ENCODE results near the gene IMPA2. TPM values are rescaled to one million over a fixed set of nuclear protein-coding genes. Genes with fewer than 3 reads are reported as not detected.
"Not testable (repeated sequence)": the region's sequence is repeated elsewhere in the genome, so short reads cannot be mapped to it uniquely, and the experiment has no call there.

Gene IMPA2
- total RNA-seq, 3 donors from 2014 or later (not counting 1 experiment from before 2014, with no cell fraction given), result 2.7 to 6.6 (median 3.6) TPM

DNA sequence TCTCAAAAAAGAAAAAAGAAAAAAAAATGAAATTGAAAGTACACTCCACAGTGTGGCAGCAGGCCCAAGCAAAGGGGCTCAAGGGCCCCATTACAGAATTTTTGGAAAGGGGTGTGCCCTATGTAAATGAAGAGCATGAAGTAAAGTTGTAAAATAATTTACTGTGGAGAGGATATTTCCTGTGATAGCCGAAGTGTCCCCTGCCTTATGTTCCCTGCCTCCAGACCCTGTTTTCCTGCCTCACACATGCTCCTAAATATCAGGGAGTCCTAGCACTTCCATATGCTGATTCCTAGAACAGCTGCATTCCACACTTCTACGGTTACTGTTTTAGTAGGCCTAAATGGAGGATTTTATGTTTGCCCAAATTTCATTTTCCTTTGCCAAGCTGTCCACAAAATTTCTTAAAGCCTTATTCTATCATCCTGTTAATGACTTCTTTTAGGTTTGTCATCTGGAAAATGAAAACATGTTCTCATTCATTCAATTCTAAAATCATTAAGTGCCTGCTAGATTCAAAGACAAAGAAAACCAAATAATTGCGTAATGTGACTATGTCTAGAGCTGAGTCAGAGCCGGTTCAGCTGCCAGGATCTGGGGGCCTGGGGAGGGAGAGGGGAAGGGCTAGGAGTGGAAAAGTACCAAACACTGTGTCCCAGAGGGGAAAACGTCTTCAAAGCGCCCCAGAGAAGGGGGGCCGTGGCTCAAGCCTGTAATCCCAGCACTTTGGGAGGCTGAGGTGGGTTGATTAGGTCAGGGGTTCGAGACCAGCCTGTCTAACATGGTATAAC, 25.9 kb upstream of the IMPA2 start:
- no peak for ATAC-seq
- no peaks in the 10 kb centered on the region for H3K27me3 Mint-ChIP-seq (ENCODE audit: low read depth in 2 of 2)
- TF ChIP-seq, protein P1, sequence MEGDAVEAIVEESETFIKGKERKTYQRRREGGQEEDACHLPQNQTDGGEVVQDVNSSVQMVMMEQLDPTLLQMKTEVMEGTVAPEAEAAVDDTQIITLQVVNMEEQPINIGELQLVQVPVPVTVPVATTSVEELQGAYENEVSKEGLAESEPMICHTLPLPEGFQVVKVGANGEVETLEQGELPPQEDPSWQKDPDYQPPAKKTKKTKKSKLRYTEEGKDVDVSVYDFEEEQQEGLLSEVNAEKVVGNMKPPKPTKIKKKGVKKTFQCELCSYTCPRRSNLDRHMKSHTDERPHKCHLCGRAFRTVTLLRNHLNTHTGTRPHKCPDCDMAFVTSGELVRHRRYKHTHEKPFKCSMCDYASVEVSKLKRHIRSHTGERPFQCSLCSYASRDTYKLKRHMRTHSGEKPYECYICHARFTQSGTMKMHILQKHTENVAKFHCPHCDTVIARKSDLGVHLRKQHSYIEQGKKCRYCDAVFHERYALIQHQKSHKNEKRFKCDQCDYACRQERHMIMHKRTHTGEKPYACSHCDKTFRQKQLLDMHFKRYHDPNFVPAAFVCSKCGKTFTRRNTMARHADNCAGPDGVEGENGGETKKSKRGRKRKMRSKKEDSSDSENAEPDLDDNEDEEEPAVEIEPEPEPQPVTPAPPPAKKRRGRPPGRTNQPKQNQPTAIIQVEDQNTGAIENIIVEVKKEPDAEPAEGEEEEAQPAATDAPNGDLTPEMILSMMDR (IDR thresholded peaks at IDR 0.05), result no peak
- 64% methylated on average over 6 of the region's 8 CpGs for WGBS (ENCODE audit: insufficient coverage)
- H3K9me3 Mint-ChIP-seq, result peaks cover 0 to 2% of the 10 kb centered on the region in 2 donors
- Histone ChIP-seq H3K4me3 (ENCODE audit: low read length) (no peak overlapping the region), H3K27ac (ENCODE audit: low read length) (no peak overlapping the region), H3K27me3 (ENCODE audit: control insufficient read depth, insufficient read depth, low read length) (no peaks in the 10 kb centered on the region), H3K4me1 (ENCODE audit: control insufficient read depth, insufficient read depth, low read length) (no peaks in the 10 kb centered on the region), H3K36me3 (ENCODE audit: control insufficient read depth, insufficient read depth, low read length) (no peaks in the 10 kb centered on the region), H3K9me3 (ENCODE audit: control insufficient read depth, insufficient read depth, low read length) (peaks cover 3% of the 10 kb centered on the region)
- H3K4me3 Mint-ChIP-seq, result no peak overlapping the region
- DNase-seq, result no peak
- H3K27ac Mint-ChIP-seq, result no peak overlapping the region
- peaks cover 11% of the 10 kb centered on the region for H3K36me3 Mint-ChIP-seq
- intact Hi-C loops (cut with micrococcal nuclease), result no loop called here
- no peaks in the 10 kb centered on the region for H3K4me1 Mint-ChIP-seq

DNA sequence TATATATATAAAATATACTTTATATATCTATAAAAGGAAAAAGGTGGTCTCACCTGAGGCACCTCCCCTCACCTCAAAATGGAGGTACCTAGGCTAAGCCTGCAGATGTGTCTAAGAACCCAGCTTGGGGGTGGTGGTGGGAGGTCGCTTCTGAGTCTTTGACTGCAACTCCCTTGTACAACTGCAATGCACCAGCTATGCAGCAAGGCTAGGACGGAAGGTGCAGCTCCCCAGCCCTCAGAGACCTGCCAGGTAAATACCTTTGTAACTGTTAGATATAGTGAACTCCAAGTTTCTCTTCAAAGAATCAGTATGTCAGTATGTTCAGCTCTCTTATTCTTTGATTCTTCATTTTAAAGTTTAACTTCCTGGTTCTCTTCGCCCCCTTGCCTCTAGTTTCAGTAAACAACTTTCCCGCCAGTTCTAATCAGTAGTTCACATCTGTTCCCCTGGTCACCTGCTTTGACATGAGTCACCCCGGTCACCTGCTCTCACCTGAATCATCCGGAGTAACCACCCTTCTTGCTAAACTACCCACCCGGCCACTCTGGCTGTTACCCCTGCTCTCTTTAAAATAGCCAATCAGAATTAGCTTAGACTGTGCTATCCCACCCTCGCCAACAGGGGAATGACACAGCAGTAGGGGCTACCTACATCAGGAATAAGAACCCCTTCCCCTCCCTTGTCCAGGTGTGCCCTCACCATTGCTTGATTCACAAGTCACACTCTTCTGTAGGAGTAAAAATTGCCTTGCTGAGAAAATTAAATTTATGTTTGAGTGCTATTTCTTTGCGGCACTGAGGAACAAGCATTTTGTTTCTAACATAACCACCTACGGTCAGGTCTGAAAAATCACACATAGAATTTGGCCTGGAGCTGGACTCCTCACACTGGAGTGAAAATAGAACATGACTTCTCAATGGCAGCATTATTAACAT, 24.7 kb upstream of the IMPA2 start:
- Histone ChIP-seq H3K36me3 (ENCODE audit: control insufficient read depth, insufficient read depth, low read length) (no peaks in the 10 kb centered on the region), H3K27ac (ENCODE audit: low read length) (no peak overlapping the region), H3K27me3 (ENCODE audit: control insufficient read depth, insufficient read depth, low read length) (no peaks in the 10 kb centered on the region), H3K9me3 (ENCODE audit: control insufficient read depth, insufficient read depth, low read length) (peaks cover 3% of the 10 kb centered on the region), H3K4me1 (ENCODE audit: control insufficient read depth, insufficient read depth, low read length) (no peaks in the 10 kb centered on the region), H3K4me3 (ENCODE audit: low read length) (no peak overlapping the region)
- 98% methylated on average over 10 of the region's 10 CpGs for WGBS (ENCODE audit: insufficient coverage)
- Mint-ChIP-seq H3K9me3 (peaks cover 0 to 2% of the 10 kb centered on the region in 2 donors), H3K27me3 (ENCODE audit: low read depth in 2 of 2) (peaks cover 0 to 2% of the 10 kb centered on the region in 2 donors), H3K4me3 (no peak overlapping the region), H3K36me3 (peaks cover 11% of the 10 kb centered on the region), H3K27ac (no peak overlapping the region), H3K4me1 (no peaks in the 10 kb centered on the region)
- ATAC-seq, result no peak
- intact Hi-C loops (cut with micrococcal nuclease), result no loop called here
- DNase-seq, result no peak
- TF ChIP-seq, protein P1 (IDR thresholded peaks at IDR 0.05), result no peak

DNA sequence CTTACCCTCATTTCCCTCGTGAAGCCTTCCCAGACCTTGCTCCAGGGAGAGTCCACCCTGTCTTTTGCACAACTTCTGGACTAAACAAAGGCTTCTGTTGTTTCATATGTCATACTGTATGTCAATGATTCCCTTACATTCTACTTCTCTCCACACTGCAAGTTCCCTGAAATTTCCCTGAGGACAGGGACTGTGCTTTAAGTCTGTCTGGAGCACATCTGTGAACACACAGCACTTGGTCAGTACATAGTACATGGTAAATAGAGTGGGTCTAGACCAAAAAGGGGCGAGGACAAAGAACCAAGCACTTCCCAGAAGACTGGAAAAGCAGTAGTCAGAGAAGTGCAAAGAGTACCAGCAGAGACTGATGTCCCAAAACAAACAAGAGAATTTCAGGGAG, 23.7 kb upstream of the IMPA2 start:
- no peak for DNase-seq
- WGBS (ENCODE audit: insufficient coverage), result 76% methylated on average over 2 of the region's 2 CpGs
- peaks cover 0 to 2% of the 10 kb centered on the region in 2 donors for H3K27me3 Mint-ChIP-seq (ENCODE audit: low read depth in 2 of 2)
- TF ChIP-seq, protein P1 (IDR thresholded peaks at IDR 0.05), result no peak
- no peak for ATAC-seq
- no peak overlapping the region for H3K4me3 ChIP-seq (ENCODE audit: low read length)
- H3K9me3 Mint-ChIP-seq, result peaks cover 0 to 2% of the 10 kb centered on the region in 2 donors
- no peak overlapping the region for H3K27ac ChIP-seq (ENCODE audit: low read length)
- no peaks in the 10 kb centered on the region for H3K4me1 ChIP-seq (ENCODE audit: control insufficient read depth, insufficient read depth, low read length)
- H3K36me3 Mint-ChIP-seq, result peaks cover 11% of the 10 kb centered on the region
- H3K4me1 Mint-ChIP-seq, result no peaks in the 10 kb centered on the region
- H3K27ac Mint-ChIP-seq, result no peak overlapping the region
- no peak overlapping the region for H3K4me3 Mint-ChIP-seq
- peaks cover 3% of the 10 kb centered on the region for H3K9me3 ChIP-seq (ENCODE audit: control insufficient read depth, insufficient read depth, low read length)
- H3K36me3 ChIP-seq (ENCODE audit: control insufficient read depth, insufficient read depth, low read length), result no peaks in the 10 kb centered on the region
- H3K27me3 ChIP-seq (ENCODE audit: control insufficient read depth, insufficient read depth, low read length), result no peaks in the 10 kb centered on the region
- intact Hi-C loops (cut with micrococcal nuclease), result no loop called here

DNA sequence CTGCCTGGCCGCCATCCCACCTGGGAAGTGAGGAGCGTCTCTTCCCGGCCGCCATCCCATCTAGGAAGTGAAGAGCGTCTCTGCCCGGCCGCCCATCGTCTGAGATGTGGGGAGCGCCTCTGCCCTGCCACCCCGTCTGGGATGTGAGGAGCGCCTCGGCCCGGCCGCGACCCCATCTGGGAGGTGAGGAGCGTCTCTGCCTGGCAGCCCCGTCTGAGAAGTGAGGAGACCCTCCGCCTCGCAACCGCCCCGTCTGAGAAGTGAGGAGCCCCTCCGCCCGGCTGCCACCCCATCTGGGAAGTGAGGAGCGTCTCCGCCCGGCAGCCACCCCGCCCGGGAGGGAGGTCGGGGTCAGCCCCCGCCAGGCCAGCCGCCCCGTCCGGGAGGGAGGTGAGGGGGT, 21.7 kb upstream of the IMPA2 start:
- H3K9me3 Mint-ChIP-seq; H3K27me3 Mint-ChIP-seq (ENCODE audit: low read depth in 2 of 2); H3K4me1 Mint-ChIP-seq; H3K27me3 ChIP-seq (ENCODE audit: control insufficient read depth, insufficient read depth, low read length); H3K4me3 ChIP-seq (ENCODE audit: low read length); H3K4me3 Mint-ChIP-seq; DNase-seq; H3K9me3 ChIP-seq (ENCODE audit: control insufficient read depth, insufficient read depth, low read length); ATAC-seq; H3K27ac Mint-ChIP-seq; H3K36me3 ChIP-seq (ENCODE audit: control insufficient read depth, insufficient read depth, low read length); H3K27ac ChIP-seq (ENCODE audit: low read length); H3K4me1 ChIP-seq (ENCODE audit: control insufficient read depth, insufficient read depth, low read length); intact Hi-C loops (cut with micrococcal nuclease): not testable (repeated sequence)
- WGBS (ENCODE audit: insufficient coverage), result 96% methylated on average over 27 of the region's 33 CpGs
- H3K36me3 Mint-ChIP-seq, result peaks cover 11% of the 10 kb centered on the region

Measured in natural killer cell (primary cell).